Lung (tissue), 12 donors: ENCODE measurements around the gene ACIN1. TPM values are rescaled to one million over a fixed set of nuclear protein-coding genes. Genes with fewer than 3 reads are reported as not detected.
A peak's percentile ranks its signal among the peaks of the same experiment; 100 is the strongest.

ENCODE experiments used
- ATAC-seq: fragments of 200-7000 bp; cut with Tn5 transposase; one replicate; pipeline ENCODE4 v1.9.1; 2020; ENCODE audit warnings: moderate number of reproducible peaks; ENCODE audit not compliant: insufficient read depth, low FRiP score
- DNase-seq, 3 donors: peaks; one replicate each; pipeline ENCODE4 v3.0.0-alpha.2; 2013 to 2017
- H3K27ac ChIP-seq, 2 donors: one replicate each; pipeline ENCODE4 v1.5.1; 2013; ENCODE audit warnings: mild to moderate bottlenecking in 2 of 2, moderate library complexity in 2 of 2, control low read depth in 1 of 2, inconsistent platforms in 1 of 2, low read depth in 1 of 2, low read length in 1 of 2
- H3K27me3 ChIP-seq, 3 donors: one replicate each; pipeline ENCODE4 v1.5.1; 2013; ENCODE audit warnings: low read length in 2 of 3; ENCODE audit not compliant: control insufficient read depth in 3 of 3, insufficient read depth in 3 of 3
- H3K36me3 ChIP-seq, 4 donors: one replicate each; pipeline ENCODE4 v1.5.1; 2013; ENCODE audit warnings: low read length in 4 of 4, mild to moderate bottlenecking in 1 of 4, moderate library complexity in 1 of 4; ENCODE audit not compliant: control insufficient read depth in 4 of 4, insufficient read depth in 4 of 4
- H3K4me1 ChIP-seq, 5 donors: one replicate each; pipeline ENCODE4 v1.5.1; 2013; ENCODE audit warnings: low read length in 5 of 5, mild to moderate bottlenecking in 2 of 5, moderate library complexity in 1 of 5; ENCODE audit not compliant: control insufficient read depth in 5 of 5, insufficient read depth in 5 of 5
- H3K4me3 ChIP-seq: one replicate; pipeline ENCODE4 v1.5.1; 2013; ENCODE audit warnings: mild to moderate bottlenecking, control low read depth, moderate library complexity
- H3K9ac ChIP-seq, 2 donors: one replicate each; pipeline ENCODE4 v1.5.1; 2013; ENCODE audit warnings: low read length in 2 of 2, control low read depth in 1 of 2; ENCODE audit not compliant: insufficient read depth in 1 of 2
- H3K9me3 ChIP-seq, 4 donors: one replicate each; pipeline ENCODE4 v1.5.1; 2013; ENCODE audit warnings: low read length in 3 of 4, mild to moderate bottlenecking in 1 of 4, moderate library complexity in 1 of 4; ENCODE audit not compliant: control insufficient read depth in 4 of 4, insufficient read depth in 3 of 4
- WGBS, 2 donors: extraction: QIAGEN DNeasy Blood & Tissue Kit; methylation state at CpG; one replicate each; pipeline ENCODE4 v1.1.7; 2013; 5-methylcytosine and 5-hydroxymethylcytosine counted together
- polyA plus RNA-seq, 2 donors: library from polyadenylated mRNA; stranded (reverse); fragments of 200-250 nt; gene quantifications; one replicate each; pipeline ENCODE4 v1.2.1, GENCODE V29; 2013
- total RNA-seq, 2 donors: library from RNA; depleted of rRNA in 1 of 2; stranded (reverse); fragments of >200 nt in 1 of 2; gene quantifications; one replicate each; pipeline ENCODE4 v1.2.1, GENCODE V29; 2014 to 2021
- TF ChIP-seq, protein P1 (sequence below): IDR thresholded peaks from 2 replicates; pipeline ENCODE4 v1.5.1; 2012; ENCODE audit warnings: mild to moderate bottlenecking; ENCODE audit errors: control extremely low read depth, extremely low read depth
- donor health status: control.
- donor health status: control.
- donor health status: Bipolar disorder and iron deficiency.
- donor health status: healthy.
- donor health status: DM: yes; HTN: yes; CAD: no.

ACIN1 gene
- total and polyA plus RNA-seq, 4 donors, result 76.3 to 154 (median 115) TPM

DNA sequence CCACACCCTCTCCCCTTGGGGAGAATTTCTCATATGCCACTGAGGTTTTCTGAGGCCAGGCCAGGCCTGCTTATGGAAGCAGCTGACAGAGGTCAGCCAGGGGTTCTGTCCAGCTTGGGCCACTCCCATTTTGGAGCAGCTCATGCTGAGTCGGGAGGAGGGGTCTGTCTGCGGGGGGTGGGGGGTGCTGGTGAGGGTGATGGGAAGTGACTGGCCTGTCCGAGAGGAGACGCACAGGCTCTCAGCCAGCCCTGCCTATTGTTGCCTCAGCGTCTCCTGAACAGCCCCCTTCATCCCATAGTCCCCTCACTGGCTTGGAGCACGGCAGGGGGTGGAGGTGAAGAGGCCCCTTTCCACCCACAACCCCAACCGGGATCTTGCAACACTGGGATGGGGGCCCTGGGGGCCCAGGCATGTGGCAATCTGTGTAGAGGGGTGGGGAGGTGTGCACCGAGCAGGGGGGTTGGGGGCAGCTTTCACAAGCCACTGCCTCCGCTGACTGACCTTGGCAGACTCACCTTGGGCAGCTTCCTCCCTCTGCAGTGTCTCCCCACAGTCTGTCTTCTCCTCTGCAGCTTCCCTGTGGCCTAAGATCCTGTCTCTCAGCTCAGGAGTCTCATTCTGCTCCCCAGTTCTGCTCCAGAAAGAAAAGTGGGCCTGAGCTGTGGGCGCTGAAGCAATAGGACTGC, 18.6 kb upstream of the ACIN1 start:
- Histone ChIP-seq H3K4me3 (no peak overlapping the region), H3K4me1 (peaks cover 0 to 29% (median 9%) of the 10 kb centered on the region in 5 donors), H3K27ac (no peak overlapping the region), H3K27me3 (peaks cover 0 to 3% (median 0%) of the 10 kb centered on the region in 3 donors), H3K36me3 (no peaks in the 10 kb centered on the region), H3K9me3 (no peaks in the 10 kb centered on the region), H3K9ac (no peak overlapping the region)
- TF ChIP-seq, protein P1, sequence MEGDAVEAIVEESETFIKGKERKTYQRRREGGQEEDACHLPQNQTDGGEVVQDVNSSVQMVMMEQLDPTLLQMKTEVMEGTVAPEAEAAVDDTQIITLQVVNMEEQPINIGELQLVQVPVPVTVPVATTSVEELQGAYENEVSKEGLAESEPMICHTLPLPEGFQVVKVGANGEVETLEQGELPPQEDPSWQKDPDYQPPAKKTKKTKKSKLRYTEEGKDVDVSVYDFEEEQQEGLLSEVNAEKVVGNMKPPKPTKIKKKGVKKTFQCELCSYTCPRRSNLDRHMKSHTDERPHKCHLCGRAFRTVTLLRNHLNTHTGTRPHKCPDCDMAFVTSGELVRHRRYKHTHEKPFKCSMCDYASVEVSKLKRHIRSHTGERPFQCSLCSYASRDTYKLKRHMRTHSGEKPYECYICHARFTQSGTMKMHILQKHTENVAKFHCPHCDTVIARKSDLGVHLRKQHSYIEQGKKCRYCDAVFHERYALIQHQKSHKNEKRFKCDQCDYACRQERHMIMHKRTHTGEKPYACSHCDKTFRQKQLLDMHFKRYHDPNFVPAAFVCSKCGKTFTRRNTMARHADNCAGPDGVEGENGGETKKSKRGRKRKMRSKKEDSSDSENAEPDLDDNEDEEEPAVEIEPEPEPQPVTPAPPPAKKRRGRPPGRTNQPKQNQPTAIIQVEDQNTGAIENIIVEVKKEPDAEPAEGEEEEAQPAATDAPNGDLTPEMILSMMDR, result no peak
- DNase-seq (peak; percentile 91 to 95 (median 92)), ATAC-seq (no peak)
- WGBS, 2 donors, result 17 to 40% methylated on average over 10 of the region's 10 CpGs

DNA sequence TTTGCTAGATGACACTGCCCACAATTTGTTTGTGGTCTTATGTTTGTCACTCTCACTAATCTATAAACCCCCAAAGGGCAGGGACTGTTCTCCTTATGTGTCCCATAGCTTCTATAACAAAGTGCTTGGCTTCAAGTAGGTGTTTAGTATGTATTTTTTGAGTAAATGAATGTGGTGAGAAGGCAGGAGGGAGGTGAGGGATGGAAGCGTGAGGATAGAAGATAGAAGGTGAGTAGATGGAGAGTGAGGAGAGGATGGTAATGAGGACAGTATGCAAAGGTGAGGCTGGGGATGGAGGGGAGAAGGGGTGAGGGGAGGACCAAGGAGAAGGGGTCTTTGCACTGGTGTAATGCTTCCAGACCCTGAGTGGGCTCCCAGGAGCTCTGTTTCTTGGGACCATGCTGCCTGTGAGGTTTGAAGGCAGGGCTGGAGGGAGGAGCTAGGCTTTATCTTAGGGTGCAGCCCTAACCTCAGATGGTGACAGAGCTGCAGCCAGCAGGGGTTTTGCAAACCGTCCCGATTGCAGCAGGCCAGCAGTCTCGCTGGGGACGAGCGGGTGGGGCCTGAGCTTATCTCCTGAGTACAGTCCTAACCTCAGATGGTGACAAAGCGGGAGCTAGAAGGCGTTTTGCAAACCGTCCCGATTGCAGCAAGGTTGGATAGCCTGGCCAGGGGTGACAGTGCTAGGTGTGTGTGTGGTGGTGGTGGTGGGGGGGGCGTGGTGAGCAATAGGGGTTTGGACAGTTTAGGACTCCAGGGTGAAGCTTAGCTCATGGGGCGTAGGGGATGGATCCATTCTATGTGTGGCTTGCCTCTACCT, 17.6 kb upstream of the ACIN1 start:
- Histone ChIP-seq H3K9ac (no peak overlapping the region), H3K9me3 (no peaks in the 10 kb centered on the region), H3K4me3 (no peak overlapping the region), H3K27me3 (peaks cover 0 to 3% (median 0%) of the 10 kb centered on the region in 3 donors), H3K27ac (no peak overlapping the region), H3K4me1 (peaks cover 0 to 29% (median 9%) of the 10 kb centered on the region in 5 donors), H3K36me3 (no peaks in the 10 kb centered on the region)
- WGBS, 2 donors, result 26 to 45% methylated on average over 12 of the region's 12 CpGs
- DNase-seq (peak in 1 of 3 donors; percentile 38), ATAC-seq (no peak)
- TF ChIP-seq, protein P1, result no peak

- WGBS, 2 donors, result 32 to 55% methylated on average over 5 of the region's 5 CpGs
- no peaks in the 10 kb centered on the region for H3K36me3 ChIP-seq
- peaks cover 0 to 29% (median 9%) of the 10 kb centered on the region in 5 donors for H3K4me1 ChIP-seq
- H3K9ac ChIP-seq, result no peak overlapping the region
- no peak overlapping the region for H3K4me3 ChIP-seq
- no peak for ATAC-seq
- DNase-seq, result no peak
- peaks cover 0 to 3% (median 0%) of the 10 kb centered on the region in 3 donors for H3K27me3 ChIP-seq
- H3K9me3 ChIP-seq, result no peaks in the 10 kb centered on the region
- TF ChIP-seq, protein P1, result no peak
- no peak overlapping the region for H3K27ac ChIP-seq
Observed at GRCh38 chr14:23110579-23111365, 15.8 kb upstream of the ACIN1 start.
